Ovary (tissue), 3 donors: ENCODE measurements around the gene CDH18.

Source experiments
- CTCF ChIP-seq, 3 donors: fragments of 450-650 bp in 2 of 3; fragments of 200-600 bp in 1 of 3; IDR thresholded peaks; one replicate each; pipeline versions ENCODE4 v1.5.1 to v1.8.0; 2016 to 2022; ENCODE audit warnings: antibody characterized with exemption in 3 of 3, mild to moderate bottlenecking in 1 of 3
- EP300 ChIP-seq: sonication (generic); formaldehyde crosslinking; IDR thresholded peaks from one replicate; pipeline ENCODE4 v1.6.1; 2017; ENCODE audit warnings: antibody characterized with exemption
- POLR2A ChIP-seq: fragments of 450-650 bp; IDR thresholded peaks from one replicate; pipeline ENCODE4 v1.6.1; 2017; ENCODE audit warnings: antibody characterized with exemption, mild to moderate bottlenecking, moderate library complexity
- donor health status: DM: no; HTN: no; CAD: no.

- TF ChIP-seq CTCF (IDR thresholded peaks at IDR 0.05) (no peak), POLR2A (no peak), EP300 (no peak)
Observed at GRCh38 chr5:19554524-19554923, 433.5 kb downstream of the CDH18 start.
